ENCODE measurements around the gene PRDM16. TPM values are rescaled to one million over a fixed set of nuclear protein-coding genes. Genes with fewer than 3 reads are reported as not detected.

PRDM16 gene
- total and polyA plus RNA-seq, 2 of the 13 experiments (the other 11 are each of a cell fraction or from before 2014, with no cell fraction given) = 0.15 to 0.81 TPM

DNA sequence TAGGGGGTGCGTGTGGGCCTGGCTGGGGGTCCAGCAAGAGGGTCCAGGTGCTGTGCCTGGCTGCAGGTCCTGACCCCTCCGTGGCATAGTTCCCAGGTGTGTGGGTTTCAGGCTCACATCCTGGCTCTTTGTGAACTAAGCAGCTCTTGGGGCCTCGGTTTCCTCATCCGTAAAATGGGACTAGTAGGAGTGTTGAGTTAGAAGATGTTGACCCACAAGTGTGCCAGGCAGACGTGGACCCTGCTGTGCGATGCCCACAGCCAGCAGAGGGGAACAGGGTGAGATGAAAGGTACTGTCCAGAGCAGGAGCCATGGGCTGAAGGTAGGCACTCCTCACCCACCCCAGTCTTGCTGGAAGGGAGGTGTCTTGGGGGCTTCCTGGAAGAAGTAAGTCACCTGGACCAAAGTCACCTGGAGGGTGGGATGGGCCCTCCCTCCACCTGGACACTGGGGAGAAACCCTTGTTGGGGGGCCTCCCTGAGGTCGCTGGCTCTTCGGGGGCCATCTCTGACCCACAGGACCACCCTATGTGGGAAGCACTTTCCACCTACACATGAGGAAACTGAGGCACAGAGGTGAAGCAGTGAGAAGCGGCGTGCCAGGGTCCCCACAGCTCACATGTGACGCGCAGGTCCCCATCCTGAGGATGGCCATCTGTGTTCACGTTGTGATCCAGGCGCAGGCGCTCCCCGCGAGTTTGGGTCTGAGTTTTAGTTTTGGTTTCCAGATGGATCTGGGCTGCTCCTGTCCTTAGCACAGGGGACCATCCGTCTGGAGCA is 386.9 kb downstream of the PRDM16 start (continued):
- TF ChIP-seq, protein P1, sequence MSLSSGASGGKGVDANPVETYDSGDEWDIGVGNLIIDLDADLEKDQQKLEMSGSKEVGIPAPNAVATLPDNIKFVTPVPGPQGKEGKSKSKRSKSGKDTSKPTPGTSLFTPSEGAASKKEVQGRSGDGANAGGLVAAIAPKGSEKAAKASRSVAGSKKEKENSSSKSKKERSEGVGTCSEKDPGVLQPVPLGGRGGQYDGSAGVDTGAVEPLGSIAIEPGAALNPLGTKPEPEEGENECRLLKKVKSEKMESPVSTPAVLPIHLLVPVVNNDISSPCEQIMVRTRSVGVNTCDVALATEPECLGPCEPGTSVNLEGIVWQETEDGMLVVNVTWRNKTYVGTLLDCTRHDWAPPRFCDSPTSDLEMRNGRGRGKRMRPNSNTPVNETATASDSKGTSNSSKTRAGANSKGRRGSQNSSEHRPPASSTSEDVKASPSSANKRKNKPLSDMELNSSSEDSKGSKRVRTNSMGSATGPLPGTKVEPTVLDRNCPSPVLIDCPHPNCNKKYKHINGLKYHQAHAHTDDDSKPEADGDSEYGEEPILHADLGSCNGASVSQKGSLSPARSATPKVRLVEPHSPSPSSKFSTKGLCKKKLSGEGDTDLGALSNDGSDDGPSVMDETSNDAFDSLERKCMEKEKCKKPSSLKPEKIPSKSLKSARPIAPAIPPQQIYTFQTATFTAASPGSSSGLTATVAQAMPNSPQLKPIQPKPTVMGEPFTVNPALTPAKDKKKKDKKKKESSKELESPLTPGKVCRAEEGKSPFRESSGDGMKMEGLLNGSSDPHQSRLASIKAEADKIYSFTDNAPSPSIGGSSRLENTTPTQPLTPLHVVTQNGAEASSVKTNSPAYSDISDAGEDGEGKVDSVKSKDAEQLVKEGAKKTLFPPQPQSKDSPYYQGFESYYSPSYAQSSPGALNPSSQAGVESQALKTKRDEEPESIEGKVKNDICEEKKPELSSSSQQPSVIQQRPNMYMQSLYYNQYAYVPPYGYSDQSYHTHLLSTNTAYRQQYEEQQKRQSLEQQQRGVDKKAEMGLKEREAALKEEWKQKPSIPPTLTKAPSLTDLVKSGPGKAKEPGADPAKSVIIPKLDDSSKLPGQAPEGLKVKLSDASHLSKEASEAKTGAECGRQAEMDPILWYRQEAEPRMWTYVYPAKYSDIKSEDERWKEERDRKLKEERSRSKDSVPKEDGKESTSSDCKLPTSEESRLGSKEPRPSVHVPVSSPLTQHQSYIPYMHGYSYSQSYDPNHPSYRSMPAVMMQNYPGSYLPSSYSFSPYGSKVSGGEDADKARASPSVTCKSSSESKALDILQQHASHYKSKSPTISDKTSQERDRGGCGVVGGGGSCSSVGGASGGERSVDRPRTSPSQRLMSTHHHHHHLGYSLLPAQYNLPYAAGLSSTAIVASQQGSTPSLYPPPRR (CRISPR knock-in tag; IDR thresholded peaks at IDR 0.05; ENCODE audit: borderline replicate concordance) = peak; percentile 14; the same call in 1 of the 2 replicates
- TF ChIP-seq REPIN1 (CRISPR knock-in tag; IDR thresholded peaks at IDR 0.05; ENCODE audit: borderline replicate concordance, low read depth) (no peak), CCAR2 (optimal IDR thresholded peaks at IDR 0.05; ENCODE audit: low read depth, low read length) (no peak), ZNF367 (CRISPR knock-in tag; IDR thresholded peaks at IDR 0.05; ENCODE audit: borderline replicate concordance) (no peak), MXD4 (CRISPR knock-in tag; IDR thresholded peaks at IDR 0.05) (no peak), SSRP1 (CRISPR knock-in tag; IDR thresholded peaks at IDR 0.05) (no peak; the same call in 1 of the 2 replicates), KLF16 (CRISPR knock-in tag; IDR thresholded peaks at IDR 0.05) (no peak), NFKB2 (CRISPR knock-in tag; IDR thresholded peaks at IDR 0.05; ENCODE audit: borderline replicate concordance) (no peak), GTF3A (CRISPR knock-in tag; conservative IDR thresholded peaks at IDR 0.05) (0 out of 2 replicates have a peak, but pooled peaks have one; percentile 24), TP53 (CRISPR knock-in tag; conservative IDR thresholded peaks at IDR 0.05) (no peak), CC2D1A (CRISPR knock-in tag; IDR thresholded peaks at IDR 0.05) (no peak), JUN (CRISPR knock-in tag; IDR thresholded peaks at IDR 0.05) (no peak), NCOA1 (CRISPR knock-in tag; IDR thresholded peaks at IDR 0.05) (no peak), RARA (CRISPR knock-in tag; IDR thresholded peaks at IDR 0.05) (no peak), ZNF660 (CRISPR knock-in tag; IDR thresholded peaks at IDR 0.05; ENCODE audit: borderline replicate concordance, low read depth) (no peak), ZNF501 (CRISPR knock-in tag; IDR thresholded peaks at IDR 0.05) (no peak), KLF9 (CRISPR knock-in tag; IDR thresholded peaks at IDR 0.05; ENCODE audit: low read depth) (no peak), RARG (CRISPR knock-in tag; IDR thresholded peaks at IDR 0.05; ENCODE audit: low read depth) (0 out of 2 replicates have a peak, but pooled peaks have one; percentile 12), ZNF468 (CRISPR knock-in tag; IDR thresholded peaks at IDR 0.05) (no peak), SMYD3 (CRISPR knock-in tag; IDR thresholded peaks at IDR 0.05) (no peak)
- TF ChIP-seq, protein P2, sequence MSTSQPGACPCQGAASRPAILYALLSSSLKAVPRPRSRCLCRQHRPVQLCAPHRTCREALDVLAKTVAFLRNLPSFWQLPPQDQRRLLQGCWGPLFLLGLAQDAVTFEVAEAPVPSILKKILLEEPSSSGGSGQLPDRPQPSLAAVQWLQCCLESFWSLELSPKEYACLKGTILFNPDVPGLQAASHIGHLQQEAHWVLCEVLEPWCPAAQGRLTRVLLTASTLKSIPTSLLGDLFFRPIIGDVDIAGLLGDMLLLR (CRISPR knock-in tag; IDR thresholded peaks at IDR 0.05) = no peak
- TF ChIP-seq, protein P3, sequence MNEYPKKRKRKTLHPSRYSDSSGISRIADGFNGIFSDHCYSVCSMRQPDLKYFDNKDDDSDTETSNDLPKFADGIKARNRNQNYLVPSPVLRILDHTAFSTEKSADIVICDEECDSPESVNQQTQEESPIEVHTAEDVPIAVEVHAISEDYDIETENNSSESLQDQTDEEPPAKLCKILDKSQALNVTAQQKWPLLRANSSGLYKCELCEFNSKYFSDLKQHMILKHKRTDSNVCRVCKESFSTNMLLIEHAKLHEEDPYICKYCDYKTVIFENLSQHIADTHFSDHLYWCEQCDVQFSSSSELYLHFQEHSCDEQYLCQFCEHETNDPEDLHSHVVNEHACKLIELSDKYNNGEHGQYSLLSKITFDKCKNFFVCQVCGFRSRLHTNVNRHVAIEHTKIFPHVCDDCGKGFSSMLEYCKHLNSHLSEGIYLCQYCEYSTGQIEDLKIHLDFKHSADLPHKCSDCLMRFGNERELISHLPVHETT (CRISPR knock-in tag; conservative IDR thresholded peaks at IDR 0.05) = no peak
- TF ChIP-seq, protein P4, sequence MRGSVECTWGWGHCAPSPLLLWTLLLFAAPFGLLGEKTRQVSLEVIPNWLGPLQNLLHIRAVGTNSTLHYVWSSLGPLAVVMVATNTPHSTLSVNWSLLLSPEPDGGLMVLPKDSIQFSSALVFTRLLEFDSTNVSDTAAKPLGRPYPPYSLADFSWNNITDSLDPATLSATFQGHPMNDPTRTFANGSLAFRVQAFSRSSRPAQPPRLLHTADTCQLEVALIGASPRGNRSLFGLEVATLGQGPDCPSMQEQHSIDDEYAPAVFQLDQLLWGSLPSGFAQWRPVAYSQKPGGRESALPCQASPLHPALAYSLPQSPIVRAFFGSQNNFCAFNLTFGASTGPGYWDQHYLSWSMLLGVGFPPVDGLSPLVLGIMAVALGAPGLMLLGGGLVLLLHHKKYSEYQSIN (CRISPR knock-in tag; IDR thresholded peaks at IDR 0.05; ENCODE audit: borderline replicate concordance) = no peak
